RWPE2 (cell line): ENCODE results near the gene HSD17B13.
"Not testable (repeated sequence)": the region's sequence is repeated elsewhere in the genome, so short reads cannot be mapped to it uniquely, and the experiment has no call there.

ENCODE experiments used
- ATAC-seq: fragments of 200-7000 bp; cut with Tn5 transposase; 3 replicates; pipeline ENCODE4 v1.9.1; 2021; ENCODE audit warnings: low read depth
- DNase-seq: peaks from one replicate; pipeline ENCODE4 v3.0.0-alpha.2; 2020; ENCODE audit warnings: low spot score
- H3K27ac ChIP-seq: fragments of 450-650 bp; 2 replicates; pipeline ENCODE4 v1.5.1; 2017; ENCODE audit warnings: mild to moderate bottlenecking; ENCODE audit not compliant: poor library complexity, severe bottlenecking
- H3K27me3 ChIP-seq: fragments of 250-450 bp; sonication (Bioruptor Pico); 2 replicates; pipeline ENCODE4 v1.5.1; 2021; ENCODE audit warnings: mild to moderate bottlenecking, moderate library complexity; ENCODE audit not compliant: insufficient read depth, poor library complexity, severe bottlenecking
- H3K36me3 ChIP-seq: fragments of 250-450 bp; sonication (Bioruptor Pico); 2 replicates; pipeline ENCODE4 v1.5.1; 2020; ENCODE audit warnings: low read depth, mild to moderate bottlenecking, moderate library complexity
- H3K4me1 ChIP-seq: fragments of 250-450 bp; sonication (Bioruptor Pico); 2 replicates; pipeline ENCODE4 v1.5.1; 2021; ENCODE audit warnings: mild to moderate bottlenecking, moderate library complexity; ENCODE audit not compliant: insufficient read depth, poor library complexity, severe bottlenecking
- H3K4me3 ChIP-seq: fragments of 250-450 bp; sonication (Bioruptor Pico); 2 replicates; pipeline ENCODE4 v1.5.1; 2021; ENCODE audit warnings: mild to moderate bottlenecking, moderate library complexity; ENCODE audit not compliant: severe bottlenecking
- H3K9me3 ChIP-seq: fragments of 250-450 bp; sonication (Bioruptor Pico); 2 replicates; pipeline ENCODE4 v1.5.1; 2021; ENCODE audit warnings: mild to moderate bottlenecking, moderate library complexity; ENCODE audit not compliant: severe bottlenecking
- CTCF ChIP-seq: fragments of 450-650 bp; IDR thresholded peaks from one replicate; pipeline ENCODE4 v1.5.1; 2017; ENCODE audit warnings: mild to moderate bottlenecking, moderate library complexity; ENCODE audit not compliant: poor library complexity, severe bottlenecking

Gene HSD17B13

GRCh38 chr4:87353592-87353991, 30.9 kb upstream of the HSD17B13 start:
- no peaks in the 10 kb centered on the region for H3K36me3 ChIP-seq
- peak; percentile 74 for TF ChIP-seq CTCF
- ATAC-seq (peak; percentile 70), DNase-seq (no peak)
- H3K4me3 ChIP-seq, result no peak overlapping the region
- peak overlapping the region; percentile 1 for H3K27ac ChIP-seq
- no peaks in the 10 kb centered on the region for H3K9me3 ChIP-seq
- H3K27me3 ChIP-seq, result no peaks in the 10 kb centered on the region
- peaks cover 25% of the 10 kb centered on the region for H3K4me1 ChIP-seq

GRCh38 chr4:87345139-87345538, 22.5 kb upstream of the HSD17B13 start:
- no peak for TF ChIP-seq CTCF
- H3K4me1 ChIP-seq, result no peaks in the 10 kb centered on the region
- H3K27me3 ChIP-seq, result no peaks in the 10 kb centered on the region
- no peak for DNase-seq
- H3K9me3 ChIP-seq, result peaks cover 3% of the 10 kb centered on the region
- no peaks in the 10 kb centered on the region for H3K36me3 ChIP-seq
- no peak for ATAC-seq
- no peak overlapping the region for H3K4me3 ChIP-seq
- H3K27ac ChIP-seq, result no peak overlapping the region

GRCh38 chr4:87342872-87343271, 20.2 kb upstream of the HSD17B13 start:
- Histone ChIP-seq H3K27ac (no peak overlapping the region), H3K36me3 (no peaks in the 10 kb centered on the region), H3K4me1 (peaks cover 2% of the 10 kb centered on the region), H3K4me3 (no peak overlapping the region), H3K9me3 (peaks cover 3% of the 10 kb centered on the region), H3K27me3 (no peaks in the 10 kb centered on the region)
- no peak for ATAC-seq
- DNase-seq, result no peak
- no peak for TF ChIP-seq CTCF

DNA sequence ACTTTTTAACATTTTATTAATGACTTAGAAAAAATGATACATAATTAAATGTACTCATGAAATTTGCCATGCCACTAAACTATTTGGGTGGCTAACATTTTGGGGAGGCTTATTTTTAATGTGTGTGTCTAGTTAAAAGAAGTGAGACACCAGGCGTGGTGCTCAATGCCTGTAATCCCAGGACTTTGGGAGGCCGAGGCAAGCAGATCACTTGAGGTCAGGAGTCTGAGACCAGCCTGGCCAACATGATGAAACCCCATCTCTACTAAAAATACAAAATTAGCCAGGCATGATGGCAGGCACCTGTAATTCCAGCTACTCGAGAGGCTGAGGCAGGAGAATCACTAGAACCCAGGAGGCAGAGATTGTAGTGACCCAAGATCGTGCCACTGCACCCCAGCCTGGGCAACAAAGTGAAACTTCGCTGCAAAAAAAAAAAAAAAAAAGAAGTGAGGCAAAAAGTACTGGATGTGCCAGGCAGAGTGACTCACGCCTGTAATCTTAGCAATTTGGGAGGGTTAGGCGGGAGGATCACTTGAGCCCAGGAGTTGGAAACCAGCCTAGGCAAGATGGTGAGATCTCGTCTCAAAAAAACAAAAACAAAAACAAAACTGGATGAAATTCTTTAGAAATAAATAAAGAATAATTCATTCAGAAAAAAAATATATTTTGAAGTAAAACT, 19.4 kb upstream of the HSD17B13 start:
- H3K4me3 ChIP-seq, H3K27me3 ChIP-seq, H3K9me3 ChIP-seq, H3K4me1 ChIP-seq, H3K27ac ChIP-seq, H3K36me3 ChIP-seq, DNase-seq: not testable (repeated sequence)
- ATAC-seq, result peak; percentile 68; the same call in 2 of the 3 replicates

DNA sequence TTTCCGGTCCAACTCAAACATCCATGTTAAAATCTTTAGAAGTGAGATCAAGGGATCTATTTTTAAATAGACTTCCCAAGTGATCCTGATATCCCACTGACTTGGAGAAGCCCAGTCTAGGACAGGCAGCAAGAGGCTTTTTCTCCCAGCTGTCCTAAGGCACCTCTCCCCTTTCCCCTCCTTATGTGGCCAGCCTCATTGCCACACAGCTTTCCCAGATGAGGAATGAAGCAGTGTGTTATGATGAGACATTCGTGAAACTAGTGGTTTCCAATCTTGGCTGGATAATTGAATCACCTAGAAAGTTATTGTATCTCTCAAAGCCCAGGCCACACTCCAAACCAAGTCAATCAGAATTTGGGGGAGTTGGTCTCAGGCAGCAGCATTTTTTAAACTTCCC, 16.8 kb upstream of the HSD17B13 start:
- ATAC-seq, result no peak
- Histone ChIP-seq H3K36me3 (no peaks in the 10 kb centered on the region), H3K27ac (no peak overlapping the region), H3K4me3 (no peak overlapping the region), H3K27me3 (no peaks in the 10 kb centered on the region), H3K9me3 (no peaks in the 10 kb centered on the region), H3K4me1 (peaks cover 2% of the 10 kb centered on the region)
- no peak for TF ChIP-seq CTCF
- DNase-seq, result no peak
